Measurements from ENCODE around the gene RCBTB1.
"Not testable (repeated sequence)": the region's sequence is repeated elsewhere in the genome, so short reads cannot be mapped to it uniquely, and the experiment has no call there.

Gene RCBTB1

DNA sequence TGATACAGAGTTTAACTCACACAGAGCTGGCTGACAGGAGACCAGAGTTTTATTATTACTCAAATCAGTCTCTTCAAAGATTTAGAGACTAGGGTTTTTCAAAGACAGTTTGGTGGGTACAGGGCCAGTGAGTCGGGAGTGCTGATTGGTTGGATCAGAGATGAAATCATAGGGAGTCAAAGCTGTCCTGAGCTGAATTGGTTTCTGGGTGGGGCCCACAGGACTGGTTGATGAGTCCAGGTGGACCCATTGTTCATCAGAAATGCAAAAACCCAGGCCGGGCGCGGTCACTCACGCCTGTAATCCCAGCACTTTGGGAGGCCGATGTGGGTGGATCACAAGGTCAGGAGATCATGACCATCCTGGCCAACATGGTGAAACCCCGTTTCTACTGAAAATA lies 17.3 kb upstream of the RCBTB1 start:
- not testable (repeated sequence) for DNase-seq

- no peak for DNase-seq
These were observed 16.6 kb upstream of the RCBTB1 start for GRCh38 chr13:49602005-49602404.

GRCh38 chr13:49597043-49597641 lies 11.8 kb upstream of the RCBTB1 start:
- DNase-seq = no peak

GRCh38 chr13:49596221-49596620 lies 10.9 kb upstream of the RCBTB1 start:
- DNase-seq = no peak

GRCh38 chr13:49594576-49594975 lies 9.2 kb upstream of the RCBTB1 start:
- DNase-seq = no peak

DNA sequence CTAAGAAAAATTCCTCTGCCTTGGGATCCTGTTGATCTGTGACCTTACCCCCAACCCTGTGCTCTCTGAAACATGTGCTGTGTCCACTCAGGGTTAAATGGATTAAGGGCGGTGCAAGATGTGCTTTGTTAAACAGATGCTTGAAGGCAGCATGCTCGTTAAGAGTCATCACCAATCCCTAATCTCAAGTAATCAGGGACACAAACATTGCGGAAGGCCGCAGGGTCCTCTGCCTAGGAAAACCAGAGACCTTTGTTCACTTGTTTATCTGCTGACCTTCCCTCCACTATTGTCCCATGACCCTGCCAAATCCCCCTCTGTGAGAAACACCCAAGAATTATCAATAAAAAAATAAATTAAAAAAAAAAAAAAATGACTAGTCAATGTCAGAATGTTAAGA lies 8.5 kb upstream of the RCBTB1 start:
- DNase-seq = not testable (repeated sequence)

DNA sequence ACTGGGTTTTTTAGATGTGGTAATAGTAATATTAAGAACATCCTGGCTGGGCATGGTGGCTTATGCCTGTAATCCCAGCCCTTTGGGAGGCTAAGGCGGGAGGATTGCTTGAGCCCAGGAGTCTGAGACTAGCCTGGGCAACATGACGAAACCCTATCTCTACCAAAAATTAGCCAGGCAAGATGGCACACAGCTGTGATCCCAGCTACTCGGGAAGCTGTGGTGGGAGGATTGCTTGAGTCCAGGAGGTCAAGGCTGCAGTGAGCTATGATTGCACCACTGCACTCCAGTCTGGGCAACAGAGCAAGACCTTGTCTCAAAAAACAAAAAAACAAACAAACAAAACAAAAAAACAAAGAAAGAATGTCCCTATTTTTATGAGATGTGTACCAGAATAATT lies 5.4 kb upstream of the RCBTB1 start:
- DNase-seq = not testable (repeated sequence)

DNA sequence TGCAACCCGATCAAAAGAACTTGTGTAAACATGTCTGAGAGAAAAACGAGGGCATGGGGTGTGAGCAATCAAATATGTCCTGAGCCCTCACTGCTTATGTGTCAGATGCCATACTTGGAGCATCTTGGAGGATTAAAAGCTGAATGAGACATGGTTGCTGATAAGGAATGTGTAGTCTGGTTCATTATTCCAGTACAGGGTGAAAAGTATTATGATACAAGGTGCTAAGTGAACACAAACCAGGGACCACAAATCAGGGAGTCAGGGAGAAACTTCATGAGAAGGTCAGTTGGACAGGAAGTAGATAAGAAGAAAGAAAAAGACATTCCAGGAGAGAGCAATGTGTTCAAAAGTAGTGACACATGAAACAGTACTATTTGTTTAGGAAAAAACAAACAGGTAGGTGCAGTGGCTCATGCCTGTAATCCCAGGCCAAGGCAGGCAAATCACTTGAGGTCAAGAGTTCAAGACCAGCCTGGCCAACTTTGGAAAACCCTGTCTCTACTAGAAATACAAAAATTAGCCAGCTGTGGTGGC lies 2.0 kb upstream of the RCBTB1 start:
- no peak for DNase-seq

DNA sequence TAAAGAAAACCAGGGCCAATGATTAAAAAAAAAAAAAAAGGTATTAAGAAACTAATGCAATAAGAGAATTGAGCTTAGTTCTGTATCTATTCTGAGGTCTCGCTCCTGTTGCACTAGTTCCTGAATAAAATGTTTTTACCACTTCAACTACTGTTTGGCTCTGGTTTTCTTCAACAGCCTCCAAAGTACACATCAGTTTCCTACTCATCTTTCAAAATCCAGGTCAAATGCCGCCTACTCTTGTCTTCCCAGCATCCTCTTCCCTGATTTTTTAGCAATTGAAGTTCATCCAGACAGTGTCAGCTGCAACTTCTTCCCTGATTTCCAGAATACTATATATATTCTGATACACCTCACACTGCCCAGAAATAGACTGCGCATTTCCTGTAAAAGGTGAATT lies 1.4 kb upstream of the RCBTB1 start:
- DNase-seq = no peak

- no peak for DNase-seq
These were observed 581 bp downstream of the RCBTB1 start for GRCh38 chr13:49584771-49585182.

GRCh38 chr13:49580980-49581680 lies 4.2 kb downstream of the RCBTB1 start:
- no peak for DNase-seq

GRCh38 chr13:49579501-49579900 lies 5.9 kb downstream of the RCBTB1 start:
- DNase-seq = no peak

DNA sequence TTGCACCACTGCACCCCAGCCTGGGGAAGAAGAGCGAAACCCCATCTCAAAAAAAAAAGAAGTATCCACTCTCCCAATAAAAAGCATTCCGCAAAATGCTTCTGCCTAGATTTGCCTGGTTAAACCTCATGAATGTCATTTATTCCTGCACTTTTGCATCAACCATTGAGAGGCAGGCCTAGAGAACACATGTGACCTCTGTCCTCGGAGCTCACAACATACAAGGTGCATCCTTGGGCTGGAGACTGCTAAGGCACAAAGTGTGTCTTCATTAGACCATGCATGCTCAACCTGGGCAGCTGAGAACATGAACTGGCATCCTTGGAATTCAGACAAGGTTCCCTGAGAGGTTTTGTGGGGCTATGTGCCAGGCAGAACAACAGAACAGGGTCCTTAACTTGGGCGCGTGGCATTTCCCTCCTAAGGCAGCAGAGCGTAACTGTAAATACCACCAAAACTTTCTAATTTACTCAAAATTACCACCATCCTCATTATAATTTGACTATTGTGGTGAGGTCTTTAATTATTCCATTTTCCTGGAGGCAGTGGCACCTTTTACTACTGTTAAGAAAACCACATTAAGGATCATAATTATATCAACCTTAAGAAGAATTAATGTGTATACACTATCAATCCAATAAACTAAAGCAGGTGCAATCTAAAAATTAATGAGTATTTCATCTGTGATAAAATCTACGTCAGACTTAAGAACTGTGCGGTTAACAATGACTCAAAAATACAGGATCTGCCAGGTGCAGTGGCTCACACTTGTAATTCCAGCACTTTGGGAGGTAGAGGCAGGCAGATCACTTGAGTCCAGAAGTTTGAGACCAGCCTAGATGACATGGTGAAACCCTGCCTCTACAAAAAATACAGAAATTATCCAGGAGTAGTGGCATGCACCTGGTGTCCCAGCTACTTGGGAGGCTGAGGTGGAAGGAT lies 13.8 kb downstream of the RCBTB1 start:
- DNase-seq = peak; percentile 44

- peak; percentile 59 for DNase-seq
These were observed 15.2 kb downstream of the RCBTB1 start for GRCh38 chr13:49569993-49570689.

GRCh38 chr13:49567491-49567890 lies 17.9 kb downstream of the RCBTB1 start:
- DNase-seq = no peak

DNA sequence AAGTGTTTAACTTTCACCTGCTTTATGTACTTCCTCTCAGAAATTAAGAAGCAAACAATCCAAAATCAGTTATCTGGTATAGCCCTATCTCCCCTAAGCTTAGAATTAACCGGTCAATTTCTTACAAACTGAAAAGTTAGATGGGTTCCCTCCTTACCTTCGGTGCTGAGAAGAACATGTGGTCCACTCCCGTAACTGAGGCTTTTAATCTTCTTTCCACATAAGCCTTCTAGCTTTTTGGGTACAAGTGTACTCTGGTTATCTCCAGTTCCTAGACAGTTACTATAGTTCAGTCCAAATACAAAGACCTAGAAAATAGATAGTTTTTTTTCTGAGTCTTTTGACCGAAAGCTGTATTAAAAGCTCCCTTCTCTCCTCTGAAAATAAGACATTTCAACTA lies 18.9 kb downstream of the RCBTB1 start:
- DNase-seq = no peak

DNA sequence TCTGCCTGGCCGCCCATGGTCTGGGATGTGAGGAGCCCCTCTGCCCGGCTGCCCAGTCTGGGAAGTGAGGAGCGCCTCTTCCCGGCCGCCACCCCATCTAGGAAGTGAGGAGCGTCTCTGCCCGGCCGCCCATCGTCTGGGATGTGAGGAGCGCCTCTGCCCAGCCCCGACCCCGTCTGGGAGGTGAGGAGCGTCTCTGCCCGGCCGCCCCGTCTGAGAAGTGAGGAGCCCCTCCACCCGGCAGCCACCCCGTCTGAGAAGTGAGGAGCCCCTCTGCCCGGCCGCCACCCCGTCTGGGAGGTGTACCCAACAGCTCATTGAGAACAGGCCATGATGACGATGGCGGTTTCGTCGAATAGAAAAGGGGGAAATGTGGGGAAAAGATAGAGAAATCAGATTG lies 19.9 kb downstream of the RCBTB1 start:
- DNase-seq = not testable (repeated sequence)

- DNase-seq = no peak
These were observed 21.8 kb downstream of the RCBTB1 start for GRCh38 chr13:49563516-49563915.

DNA sequence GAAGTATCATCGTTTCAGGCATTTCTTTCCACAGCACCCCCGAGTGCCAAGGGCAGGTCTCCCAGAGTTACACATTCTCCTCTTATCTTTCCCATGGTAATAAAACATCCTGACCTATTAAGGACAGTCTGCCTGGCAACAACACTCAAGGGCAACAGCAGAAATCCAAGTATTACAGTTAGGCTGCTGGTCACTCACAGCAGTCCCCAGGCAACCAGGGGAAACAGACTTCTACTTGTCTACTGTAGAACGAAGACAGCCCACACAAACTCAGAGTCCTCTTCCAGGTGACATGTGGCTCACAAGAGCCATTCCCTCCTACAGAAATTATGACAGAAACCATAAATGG lies 24.3 kb downstream of the RCBTB1 start:
- DNase-seq = no peak

DNA sequence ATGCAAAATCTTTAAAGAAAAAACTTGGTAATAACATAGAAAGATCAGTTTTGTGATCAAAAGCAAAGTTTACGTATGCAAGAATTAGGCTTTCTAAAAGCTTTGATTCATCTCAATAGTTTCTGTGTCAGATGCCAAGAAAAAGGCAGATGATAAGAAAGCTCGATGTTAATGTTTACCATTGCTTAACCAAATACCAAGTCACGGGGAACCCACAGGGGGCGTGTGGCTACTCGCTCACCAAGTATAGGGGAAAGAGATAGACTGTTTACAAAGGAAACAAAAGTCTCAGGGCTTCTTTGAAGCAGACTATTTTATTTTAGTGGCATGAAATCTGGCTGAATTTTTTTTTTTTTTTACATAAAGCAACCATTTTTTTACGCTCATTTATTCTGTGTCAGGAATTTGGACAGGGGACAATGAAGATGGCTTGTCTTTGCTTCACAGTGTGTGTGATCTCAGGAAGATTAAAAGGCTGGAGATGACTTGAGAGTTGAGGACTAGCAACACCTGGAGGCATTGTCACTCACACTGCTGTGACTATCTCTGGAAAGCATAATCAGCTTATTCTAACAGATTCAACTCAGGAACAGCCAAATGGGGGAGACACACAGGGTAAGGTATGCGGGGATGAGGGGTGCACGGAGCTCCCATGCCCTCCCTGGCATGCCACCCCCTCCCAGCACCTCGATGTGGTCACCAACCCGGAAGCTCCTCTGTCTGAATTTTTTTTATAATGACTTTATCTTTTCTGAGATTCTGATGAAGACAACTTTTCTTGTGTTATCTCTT lies 24.9 kb downstream of the RCBTB1 start:
- no peak for DNase-seq

- no peak for DNase-seq
These were observed 26.4 kb downstream of the RCBTB1 start for GRCh38 chr13:49559006-49559405.

DNA sequence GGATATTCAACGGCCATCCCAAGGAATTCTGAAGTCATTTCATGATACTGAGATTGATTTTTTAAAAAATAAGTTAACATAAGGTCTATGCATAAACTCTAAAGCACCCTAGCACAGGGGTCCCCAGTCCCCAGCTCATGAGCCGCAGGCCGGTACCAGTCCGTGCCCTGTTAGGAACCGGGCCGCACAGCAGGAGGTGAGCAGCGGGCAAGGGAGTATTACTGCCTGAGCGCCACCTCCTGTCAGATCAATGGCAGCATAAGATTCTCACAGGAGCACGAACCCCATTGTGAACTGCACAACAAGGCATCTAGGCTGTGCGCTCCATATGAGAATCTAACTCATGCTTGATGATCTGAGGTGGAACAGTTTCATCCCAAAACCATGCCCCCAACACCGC lies 31.0 kb downstream of the RCBTB1 start:
- no peak for DNase-seq

Measured in activated CD4-positive, alpha-beta T cell treated with anti-CD3 and anti-CD28 coated beads, Interleukin-2, amount 50 U/mL, for 16 hours (primary cell).